ENCODE data around the gene SLC2A5.
"Not testable (repeated sequence)": the region's sequence is repeated elsewhere in the genome, so short reads cannot be mapped to it uniquely, and the experiment has no call there.

Gene SLC2A5

DNA sequence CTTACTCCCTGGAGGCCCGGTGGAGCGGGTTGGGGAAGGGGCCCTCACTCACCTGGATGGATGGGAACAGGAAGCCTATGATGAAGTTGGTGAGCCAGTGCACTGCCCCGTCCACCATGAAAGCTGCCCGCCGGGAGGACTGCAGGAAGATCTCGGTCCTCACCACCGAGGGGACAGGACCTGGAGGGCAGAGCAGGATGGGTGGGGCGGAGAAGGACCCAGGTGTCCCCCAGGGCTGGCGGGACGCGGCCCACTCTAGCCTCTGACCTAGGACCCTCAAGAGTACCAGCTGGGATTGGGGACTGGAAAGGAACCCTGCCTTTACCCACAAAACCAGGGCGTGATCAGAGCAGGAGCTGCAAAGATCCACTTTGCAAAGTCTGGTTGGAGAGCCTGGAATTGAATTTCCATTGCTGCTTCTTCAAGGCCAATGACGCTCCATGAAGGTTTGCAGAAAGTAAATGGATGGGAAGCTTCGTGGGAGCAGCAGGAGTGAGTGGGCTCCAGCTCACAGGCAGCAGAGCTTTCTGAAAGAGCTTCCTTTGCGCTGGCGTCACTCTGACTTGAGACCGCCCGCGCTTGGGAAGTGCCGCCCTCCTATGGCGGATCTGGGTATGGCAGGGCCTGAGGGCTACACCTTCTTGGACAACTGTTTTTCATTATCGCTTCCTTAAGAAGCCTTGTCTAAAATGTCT lies 64.6 kb downstream of the SLC2A5 start:
- peak overlapping the region; percentile 87 for H2AFZ ChIP-seq (ENCODE audit: low read depth, low read length)
- no peaks in the 10 kb centered on the region for H3K79me2 ChIP-seq (ENCODE audit: low read length)
- no peak for TF ChIP-seq EZH2phosphoT487 (IDR thresholded peaks at IDR 0.05; ENCODE audit: low read depth)
- TF ChIP-seq, protein P1, sequence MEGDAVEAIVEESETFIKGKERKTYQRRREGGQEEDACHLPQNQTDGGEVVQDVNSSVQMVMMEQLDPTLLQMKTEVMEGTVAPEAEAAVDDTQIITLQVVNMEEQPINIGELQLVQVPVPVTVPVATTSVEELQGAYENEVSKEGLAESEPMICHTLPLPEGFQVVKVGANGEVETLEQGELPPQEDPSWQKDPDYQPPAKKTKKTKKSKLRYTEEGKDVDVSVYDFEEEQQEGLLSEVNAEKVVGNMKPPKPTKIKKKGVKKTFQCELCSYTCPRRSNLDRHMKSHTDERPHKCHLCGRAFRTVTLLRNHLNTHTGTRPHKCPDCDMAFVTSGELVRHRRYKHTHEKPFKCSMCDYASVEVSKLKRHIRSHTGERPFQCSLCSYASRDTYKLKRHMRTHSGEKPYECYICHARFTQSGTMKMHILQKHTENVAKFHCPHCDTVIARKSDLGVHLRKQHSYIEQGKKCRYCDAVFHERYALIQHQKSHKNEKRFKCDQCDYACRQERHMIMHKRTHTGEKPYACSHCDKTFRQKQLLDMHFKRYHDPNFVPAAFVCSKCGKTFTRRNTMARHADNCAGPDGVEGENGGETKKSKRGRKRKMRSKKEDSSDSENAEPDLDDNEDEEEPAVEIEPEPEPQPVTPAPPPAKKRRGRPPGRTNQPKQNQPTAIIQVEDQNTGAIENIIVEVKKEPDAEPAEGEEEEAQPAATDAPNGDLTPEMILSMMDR (IDR thresholded peaks at IDR 0.05; ENCODE audit: low read depth, low read length), result peak; percentile 64
- no peak overlapping the region for H3K27ac ChIP-seq (ENCODE audit: low read length)
- H3K9me3 ChIP-seq (ENCODE audit: insufficient read depth, low read length), result no peaks in the 10 kb centered on the region
- H3K9ac ChIP-seq (ENCODE audit: low read length), result peak overlapping the region; percentile 22; the same call in 1 of the 2 replicates
- peaks cover 31% of the 10 kb centered on the region for H3K4me1 ChIP-seq (ENCODE audit: low read length)
- no peaks in the 10 kb centered on the region for H3K36me3 ChIP-seq (replicated peaks; ENCODE audit: low read depth, low read length)
- peaks cover 9% of the 10 kb centered on the region for H3K27me3 ChIP-seq (ENCODE audit: low read depth, low read length)
- H3K4me2 ChIP-seq (ENCODE audit: low read length), result peak overlapping the region; percentile 79
- no peaks in the 10 kb centered on the region for H4K20me1 ChIP-seq (ENCODE audit: insufficient read depth, low read length)
- H3K4me3 ChIP-seq (ENCODE audit: low read length), result peak overlapping the region; percentile 69

DNA sequence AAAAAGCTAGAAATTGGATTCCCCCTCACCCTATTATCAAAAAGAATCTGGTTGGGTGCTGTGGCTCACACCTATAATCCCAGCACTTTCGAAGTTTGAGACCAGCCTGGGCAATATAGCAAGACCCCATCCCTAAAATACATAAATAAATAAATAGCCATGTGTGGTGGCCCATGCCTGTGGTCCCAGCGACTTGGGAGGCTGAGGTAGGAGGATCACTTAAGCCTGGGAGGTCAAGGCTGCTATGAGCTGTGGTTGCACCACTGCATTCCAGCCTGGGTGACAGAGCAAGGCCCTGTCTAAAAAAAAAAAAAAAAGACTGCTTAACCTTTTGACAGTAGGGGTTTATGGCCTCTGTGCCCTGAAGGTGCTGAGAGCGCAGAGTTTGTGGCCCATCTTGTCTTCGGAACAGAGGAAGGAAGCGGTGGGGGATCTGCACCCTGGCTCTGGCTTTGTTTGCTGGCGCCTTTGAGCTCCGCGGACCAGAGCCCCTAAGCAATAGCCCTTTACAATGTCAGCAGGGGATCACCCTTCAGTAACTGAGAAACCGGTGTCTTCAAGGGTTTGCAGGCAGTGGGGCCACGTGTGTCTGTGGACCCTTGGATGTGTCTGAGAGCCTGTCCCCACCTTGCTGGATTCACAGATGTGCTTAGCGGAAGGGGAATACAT lies 65.3 kb downstream of the SLC2A5 start:
- Histone ChIP-seq H3K36me3 (replicated peaks; ENCODE audit: low read depth, low read length) (no peaks in the 10 kb centered on the region), H3K79me2 (ENCODE audit: low read length) (no peaks in the 10 kb centered on the region), H3K27me3 (ENCODE audit: low read depth, low read length) (peaks cover 3% of the 10 kb centered on the region; the same call in 1 of the 2 replicates), H3K9ac (ENCODE audit: low read length) (no peak overlapping the region), H3K4me1 (ENCODE audit: low read length) (peaks cover 25% of the 10 kb centered on the region), H2AFZ (ENCODE audit: low read depth, low read length) (no peak overlapping the region), H3K9me3 (ENCODE audit: insufficient read depth, low read length) (no peaks in the 10 kb centered on the region), H3K27ac (ENCODE audit: low read length) (no peak overlapping the region), H4K20me1 (ENCODE audit: insufficient read depth, low read length) (no peaks in the 10 kb centered on the region), H3K4me2 (ENCODE audit: low read length) (peak overlapping the region; percentile 79), H3K4me3 (ENCODE audit: low read length) (peak overlapping the region; percentile 69; the same call in 1 of the 2 replicates)
- no peak for TF ChIP-seq EZH2phosphoT487 (IDR thresholded peaks at IDR 0.05; ENCODE audit: low read depth)
- TF ChIP-seq, protein P1 (IDR thresholded peaks at IDR 0.05; ENCODE audit: low read depth, low read length), result no peak

- H3K9ac ChIP-seq (ENCODE audit: low read length); H3K79me2 ChIP-seq (ENCODE audit: low read length); H3K4me1 ChIP-seq (ENCODE audit: low read length); H2AFZ ChIP-seq (ENCODE audit: low read depth, low read length); H3K27me3 ChIP-seq (ENCODE audit: low read depth, low read length); H3K9me3 ChIP-seq (ENCODE audit: insufficient read depth, low read length); H4K20me1 ChIP-seq (ENCODE audit: insufficient read depth, low read length); H3K36me3 ChIP-seq (replicated peaks; ENCODE audit: low read depth, low read length); H3K27ac ChIP-seq (ENCODE audit: low read length); H3K4me2 ChIP-seq (ENCODE audit: low read length); H3K4me3 ChIP-seq (ENCODE audit: low read length): not testable (repeated sequence)
These were observed 67.2 kb downstream of the SLC2A5 start for GRCh38 chr1:9002215-9002560.

DNA sequence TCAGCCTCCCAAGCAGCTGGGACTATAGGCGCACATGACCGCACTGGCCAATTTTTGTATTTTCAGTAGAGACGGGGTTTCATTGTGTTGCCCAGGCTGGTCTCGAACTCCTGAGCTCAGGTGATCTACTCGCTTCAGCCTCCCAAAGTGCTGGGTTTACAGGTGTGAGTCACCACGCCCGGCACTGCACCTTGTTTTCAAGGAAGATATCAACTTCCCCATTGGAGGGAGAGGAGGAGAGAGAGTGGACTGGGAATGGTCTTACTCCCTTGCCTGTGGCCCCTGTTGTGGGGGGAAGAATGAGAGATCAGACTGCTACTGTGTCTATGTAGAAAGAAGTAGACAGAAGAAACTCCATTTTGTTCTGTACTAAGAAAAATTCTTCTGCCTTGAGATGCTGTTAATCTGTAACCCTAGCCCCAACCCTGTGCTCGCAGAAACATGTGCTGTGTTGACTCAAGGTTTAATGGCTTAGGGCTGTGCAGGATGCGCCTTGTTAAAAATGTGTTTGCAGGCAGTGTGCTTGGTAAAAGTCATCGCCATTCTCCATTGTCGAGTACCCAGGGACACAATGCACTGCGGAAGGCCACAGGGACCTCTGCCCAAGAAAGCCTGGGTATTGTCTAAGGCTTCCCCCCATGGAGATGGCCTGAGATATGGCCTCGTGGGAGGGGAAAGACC lies 67.8 kb downstream of the SLC2A5 start:
- H3K27ac ChIP-seq (ENCODE audit: low read length); H3K27me3 ChIP-seq (ENCODE audit: low read depth, low read length); H3K36me3 ChIP-seq (replicated peaks; ENCODE audit: low read depth, low read length); H3K9ac ChIP-seq (ENCODE audit: low read length); H4K20me1 ChIP-seq (ENCODE audit: insufficient read depth, low read length); H3K4me2 ChIP-seq (ENCODE audit: low read length); H3K4me3 ChIP-seq (ENCODE audit: low read length); H3K9me3 ChIP-seq (ENCODE audit: insufficient read depth, low read length); H3K4me1 ChIP-seq (ENCODE audit: low read length); H2AFZ ChIP-seq (ENCODE audit: low read depth, low read length); H3K79me2 ChIP-seq (ENCODE audit: low read length): not testable (repeated sequence)

- not testable (repeated sequence) for H3K4me2 ChIP-seq (ENCODE audit: low read length); H4K20me1 ChIP-seq (ENCODE audit: insufficient read depth, low read length); H3K4me3 ChIP-seq (ENCODE audit: low read length); H3K27me3 ChIP-seq (ENCODE audit: low read depth, low read length); H3K27ac ChIP-seq (ENCODE audit: low read length); H3K79me2 ChIP-seq (ENCODE audit: low read length); H3K4me1 ChIP-seq (ENCODE audit: low read length); H3K9ac ChIP-seq (ENCODE audit: low read length); H3K36me3 ChIP-seq (replicated peaks; ENCODE audit: low read depth, low read length); H3K9me3 ChIP-seq (ENCODE audit: insufficient read depth, low read length); H2AFZ ChIP-seq (ENCODE audit: low read depth, low read length)
These were observed 75.3 kb downstream of the SLC2A5 start for GRCh38 chr1:8993962-8994675.

All from OCI-LY3 (cell line).